Embryonic facial prominence (tissue), 1 donor: ENCODE results near the gene TPST1.
"Not testable (repeated sequence)": the region's sequence is repeated elsewhere in the genome, so short reads cannot be mapped to it uniquely, and the experiment has no call there.

ENCODE experiments used
- DNase-seq: peaks from one replicate; pipeline ENCODE4 v3.0.0-alpha.2; 2016; ENCODE audit errors: extremely low spot score

The TPST1 gene

GRCh38 chr7:66283003-66283920, 78.1 kb downstream of the TPST1 start:
- no peak for DNase-seq

- no peak for DNase-seq
Measured at GRCh38 chr7:66296001-66296521, 90.9 kb downstream of the TPST1 start.

- no peak for DNase-seq
Measured at GRCh38 chr7:66296557-66296956, 91.4 kb downstream of the TPST1 start.

- DNase-seq: no peak
Measured at GRCh38 chr7:66297579-66297978, 92.4 kb downstream of the TPST1 start.

- DNase-seq: no peak
Measured at GRCh38 chr7:66301249-66301648, 96.1 kb downstream of the TPST1 start.

- no peak for DNase-seq
Measured at GRCh38 chr7:66301737-66302136, 96.6 kb downstream of the TPST1 start.

GRCh38 chr7:66303454-66304155, 98.5 kb downstream of the TPST1 start:
- no peak for DNase-seq

- DNase-seq: no peak
Measured at GRCh38 chr7:66304536-66304935, 99.4 kb downstream of the TPST1 start.

- DNase-seq: no peak
Measured at GRCh38 chr7:66306243-66306642, 101.1 kb downstream of the TPST1 start.

GRCh38 chr7:66307591-66308215, 102.6 kb downstream of the TPST1 start:
- DNase-seq: no peak

- DNase-seq: no peak
Measured at GRCh38 chr7:66308411-66308810, 103.3 kb downstream of the TPST1 start.

GRCh38 chr7:66310620-66311019, 105.5 kb downstream of the TPST1 start:
- no peak for DNase-seq

GRCh38 chr7:66313886-66314568, 108.9 kb downstream of the TPST1 start:
- DNase-seq: no peak

GRCh38 chr7:66315192-66315591, 110.1 kb downstream of the TPST1 start:
- no peak for DNase-seq

- DNase-seq: no peak
Measured at GRCh38 chr7:66319407-66319979, 114.4 kb downstream of the TPST1 start.

- no peak for DNase-seq
Measured at GRCh38 chr7:66321283-66321682, 116.1 kb downstream of the TPST1 start.

- no peak for DNase-seq
Measured at GRCh38 chr7:66323114-66323796, 118.1 kb downstream of the TPST1 start.

- not testable (repeated sequence) for DNase-seq
Measured at GRCh38 chr7:66324985-66325384, 119.9 kb downstream of the TPST1 start.

GRCh38 chr7:66326501-66327215, 121.5 kb downstream of the TPST1 start:
- DNase-seq: peak; percentile 21

- no peak for DNase-seq
Measured at GRCh38 chr7:66330961-66331360, 125.8 kb downstream of the TPST1 start.
